Mesothelial cell of epicardium (in vitro differentiated cells): ENCODE results near the gene PURA. TPM values are rescaled to one million over a fixed set of nuclear protein-coding genes. Genes with fewer than 3 reads are reported as not detected.
A peak's percentile ranks its signal among the peaks of the same experiment; 100 is the strongest.

ENCODE experiments used
- DNase-seq, 2 experiments: peaks; one replicate each; pipeline ENCODE4 v3.0.0; 2021; ENCODE audit warnings: low spot score in 2 of 2; ENCODE audit not compliant: unreplicated experiment in 2 of 2
- H3K27ac Mint-ChIP-seq: 2 replicates; pipeline ENCODE4 v1.8.0; 2021; ENCODE audit warnings: mixed read lengths
- H3K27me3 Mint-ChIP-seq: 2 replicates; pipeline ENCODE4 v1.8.0; 2021; ENCODE audit warnings: low read depth, mixed read lengths
- H3K36me3 Mint-ChIP-seq: 2 replicates; pipeline ENCODE4 v1.8.0; 2021; ENCODE audit warnings: mixed read lengths
- H3K4me1 Mint-ChIP-seq: 2 replicates; pipeline ENCODE4 v1.8.0; 2021; ENCODE audit warnings: mixed read lengths
- H3K4me3 Mint-ChIP-seq: 2 replicates; pipeline ENCODE4 v1.8.0; 2021; ENCODE audit warnings: mild to moderate bottlenecking, moderate library complexity, mixed read lengths
- H3K9me3 Mint-ChIP-seq: 2 replicates; pipeline ENCODE4 v1.8.0; 2021; ENCODE audit warnings: mixed read lengths
- CTCF ChIP-seq: fragments of 200-600 bp; sonication (generic); IDR thresholded peaks from one replicate; pipeline ENCODE4 v1.5.0; 2021; ENCODE audit warnings: antibody characterized with exemption; ENCODE audit not compliant: unreplicated experiment
- total RNA-seq: library from RNA; stranded (reverse); gene quantifications from 3 replicates; pipeline ENCODE4 v1.2.1, GENCODE V29; 2021

Gene PURA
- total RNA-seq, 1 donor from 2014 or later, result 8.3 TPM

DNA sequence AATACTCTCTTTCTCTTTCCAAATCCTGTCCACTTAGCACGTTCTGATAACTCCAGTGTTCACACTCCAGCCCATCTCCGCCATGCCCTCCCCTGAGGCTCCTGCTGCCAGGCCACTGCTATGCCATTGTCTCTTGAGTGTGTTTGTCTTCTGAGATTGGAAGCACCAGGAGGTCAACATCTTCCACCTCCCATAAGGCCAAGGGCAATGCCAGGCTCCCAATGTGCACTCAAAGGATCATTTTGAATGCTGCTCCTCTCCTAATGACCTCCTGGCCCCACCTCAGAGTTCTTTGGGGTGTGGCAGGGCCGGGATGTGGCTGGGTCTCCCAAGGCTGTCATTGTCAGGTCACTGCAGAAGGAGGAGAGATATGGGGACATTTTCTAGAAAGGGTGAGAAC is 31.3 kb downstream of the PURA start:
- Mint-ChIP-seq H3K27me3 (peaks cover 57% of the 10 kb centered on the region), H3K27ac (no peak overlapping the region), H3K4me1 (peaks cover 12% of the 10 kb centered on the region), H3K4me3 (peak overlapping the region; percentile 48), H3K36me3 (no peaks in the 10 kb centered on the region), H3K9me3 (no peaks in the 10 kb centered on the region)
- TF ChIP-seq CTCF, result no peak
- no peak for DNase-seq

- Mint-ChIP-seq H3K4me1 (peaks cover 12% of the 10 kb centered on the region), H3K27me3 (peaks cover 57% of the 10 kb centered on the region), H3K27ac (no peak overlapping the region), H3K9me3 (no peaks in the 10 kb centered on the region), H3K36me3 (no peaks in the 10 kb centered on the region), H3K4me3 (peak overlapping the region; percentile 67)
- peak; percentile 57 to 85 for DNase-seq
- peak; percentile 70 for TF ChIP-seq CTCF
These were observed 32.1 kb downstream of the PURA start for GRCh38 chr5:140145818-140146522.

- DNase-seq, result no peak
These were observed 32.6 kb downstream of the PURA start for GRCh38 chr5:140146523-140146842.

DNA sequence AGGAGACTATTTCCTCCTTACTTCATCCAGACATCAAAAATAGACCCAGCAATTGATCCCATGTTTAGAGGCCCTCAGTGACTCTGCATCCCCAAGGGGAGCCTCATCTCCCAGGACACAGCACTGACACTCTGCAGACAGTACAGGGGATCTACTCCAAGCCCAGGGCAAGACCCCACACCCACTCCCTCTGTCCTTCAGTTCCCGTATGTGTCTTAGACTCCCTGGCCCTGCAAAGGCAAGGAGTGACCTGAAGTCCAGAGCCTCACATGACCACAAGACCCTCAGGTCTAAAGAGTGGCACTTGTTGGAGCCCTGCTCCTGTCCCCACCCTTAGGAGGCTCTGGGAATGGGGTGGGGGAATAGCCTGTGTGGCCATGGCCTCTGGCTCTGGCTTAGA is 33.6 kb downstream of the PURA start:
- Mint-ChIP-seq H3K27ac (no peak overlapping the region), H3K4me1 (peaks cover 20% of the 10 kb centered on the region), H3K9me3 (no peaks in the 10 kb centered on the region), H3K27me3 (peaks cover 57% of the 10 kb centered on the region), H3K4me3 (peak overlapping the region; percentile 22), H3K36me3 (no peaks in the 10 kb centered on the region)
- TF ChIP-seq CTCF, result no peak
- peak in 1 of 2 experiments; percentile 9 for DNase-seq

More at GRCh38 chr5:140146523-140146842, 32.6 kb downstream of the PURA start:
- TF ChIP-seq CTCF, result no peak
- peak overlapping the region; percentile 67 for H3K4me3 Mint-ChIP-seq
- H3K27me3 Mint-ChIP-seq, result peaks cover 55% of the 10 kb centered on the region
- H3K36me3 Mint-ChIP-seq, result no peaks in the 10 kb centered on the region
- no peak overlapping the region for H3K27ac Mint-ChIP-seq
- H3K4me1 Mint-ChIP-seq, result peaks cover 12% of the 10 kb centered on the region
- H3K9me3 Mint-ChIP-seq, result no peaks in the 10 kb centered on the region

DNA sequence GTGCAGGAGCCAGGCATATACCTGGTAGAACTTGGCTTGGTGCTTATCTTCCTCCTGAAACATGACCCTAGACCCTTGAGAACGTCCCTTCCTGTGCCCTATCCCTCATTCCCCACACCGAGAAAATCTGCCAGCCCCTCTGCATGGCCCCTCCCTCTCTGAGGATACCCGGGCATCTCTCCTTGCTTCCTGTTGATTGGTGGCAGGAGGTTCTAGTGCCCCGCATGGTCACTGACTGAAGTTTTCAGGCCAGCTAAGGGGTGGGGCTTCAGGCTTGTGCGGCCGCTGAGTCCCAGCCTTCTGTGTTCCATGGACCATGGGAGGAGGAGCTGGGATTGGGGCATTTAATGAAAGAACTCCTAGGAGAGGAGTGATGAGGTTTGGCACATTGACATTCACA is 34.6 kb downstream of the PURA start:
- Mint-ChIP-seq H3K4me3 (no peak overlapping the region), H3K36me3 (no peaks in the 10 kb centered on the region), H3K27me3 (peaks cover 54% of the 10 kb centered on the region), H3K27ac (no peak overlapping the region), H3K4me1 (peaks cover 27% of the 10 kb centered on the region), H3K9me3 (no peaks in the 10 kb centered on the region)
- no peak for DNase-seq
- TF ChIP-seq CTCF, result no peak

DNA sequence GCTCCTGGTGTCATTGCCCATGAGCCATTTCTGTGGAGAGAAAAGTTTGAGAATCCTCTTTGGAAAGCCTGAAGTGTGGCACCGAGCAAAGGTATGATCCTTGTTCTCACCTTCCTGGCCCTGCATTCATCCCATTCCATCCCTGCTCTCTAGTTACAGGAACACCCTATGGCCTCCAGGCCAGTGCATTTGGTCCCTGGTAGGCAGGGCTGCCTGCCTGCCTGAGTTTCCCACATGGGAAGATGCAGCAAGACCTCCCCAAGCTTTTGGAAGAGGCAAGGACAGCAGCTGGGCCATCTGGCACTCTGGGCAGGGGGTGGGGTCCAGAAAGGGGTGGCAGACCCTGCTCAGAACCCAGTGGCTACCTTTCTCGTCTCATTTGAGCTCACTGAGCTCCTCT is 36.3 kb downstream of the PURA start:
- no peak overlapping the region for H3K27ac Mint-ChIP-seq
- no peak for TF ChIP-seq CTCF
- no peak for DNase-seq
- peaks cover 44% of the 10 kb centered on the region for H3K27me3 Mint-ChIP-seq
- H3K4me3 Mint-ChIP-seq, result no peak overlapping the region
- no peaks in the 10 kb centered on the region for H3K36me3 Mint-ChIP-seq
- peaks cover 29% of the 10 kb centered on the region for H3K4me1 Mint-ChIP-seq
- H3K9me3 Mint-ChIP-seq, result no peaks in the 10 kb centered on the region
